Sciatic nerve (tissue), 2 donors: Measurements from ENCODE around the gene FBXO9. TPM values are rescaled to one million over a fixed set of nuclear protein-coding genes. Genes with fewer than 3 reads are reported as not detected.
A peak's percentile ranks its signal among the peaks of the same experiment; 100 is the strongest.
"Not testable (repeated sequence)": the region's sequence is repeated elsewhere in the genome, so short reads cannot be mapped to it uniquely, and the experiment has no call there.

Experiments
- ATAC-seq: fragments of 200-7000 bp; cut with Tn5 transposase; one replicate; pipeline ENCODE4 v1.9.1; 2020; ENCODE audit warnings: mild to moderate bottlenecking, moderate library complexity
- DNase-seq: peaks from one replicate; pipeline ENCODE4 v3.0.0-alpha.2; 2020; ENCODE audit warnings: low spot score
- intact Hi-C: fragments of 100-400 bp; cut with DNase I; formaldehyde crosslinking; loops from one replicate; pipeline ENCODE4 v1.14.2; 2022
- total RNA-seq: library from RNA; stranded (reverse); fragmentation: NEBNext Ultra II Directional; extraction: Animal tissue kit (Norgen Biotek cat#: 25700); gene quantifications from one replicate; pipeline ENCODE4 v1.2.1, GENCODE V29; 2021
- donor health status: DM: no; HTN: no; CAD: no.
- donor health status: DM: no; HTN: no; CAD: no.

The FBXO9 gene
- total RNA-seq, 1 donor from 2014 or later: 80.0 TPM

GRCh38 chr6:53044071-53044470 lies 21.1 kb upstream of the FBXO9 start:
- peak; percentile 54 for ATAC-seq
- no peak for DNase-seq
- intact Hi-C loops: no loop called here

GRCh38 chr6:53044572-53044971 lies 20.6 kb upstream of the FBXO9 start:
- ATAC-seq (no peak), DNase-seq (no peak)
- intact Hi-C loops: no loop called here

DNA sequence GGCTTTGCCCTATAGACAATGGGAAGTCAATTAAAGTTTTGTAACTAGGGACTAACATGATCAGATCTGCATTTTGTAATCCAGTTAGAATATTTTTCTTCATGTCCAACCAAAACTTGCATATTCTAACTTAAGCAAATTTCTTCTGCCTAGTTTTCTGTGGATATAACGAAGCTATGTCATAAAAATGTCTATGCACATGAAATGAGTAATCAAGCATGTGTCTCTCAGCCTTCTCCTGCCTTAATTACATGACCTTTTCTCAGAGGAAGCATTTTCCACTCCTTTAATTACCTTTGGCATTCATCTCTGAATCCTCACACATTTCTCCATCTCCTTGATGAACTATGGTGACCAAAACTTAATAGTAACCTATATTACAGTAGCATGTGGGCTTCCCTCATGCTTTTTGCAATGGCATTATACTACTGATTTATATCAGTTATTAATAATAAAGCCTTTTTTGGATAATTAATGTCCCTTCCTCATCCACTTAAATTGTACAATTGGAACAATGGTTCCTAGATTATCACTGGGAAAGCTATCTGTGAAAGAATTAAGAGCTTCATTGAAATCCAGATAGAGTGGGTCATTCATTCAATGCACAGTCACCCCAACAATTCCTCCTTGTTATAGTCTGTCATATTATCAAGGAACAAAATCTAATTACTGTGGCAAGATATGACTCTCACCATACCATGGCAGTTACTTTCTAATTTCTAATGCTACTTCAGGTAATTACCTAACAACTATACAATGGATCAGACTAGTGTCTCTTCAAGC lies 19.1 kb upstream of the FBXO9 start:
- DNase-seq: no peak
- intact Hi-C loops: no loop called here

DNA sequence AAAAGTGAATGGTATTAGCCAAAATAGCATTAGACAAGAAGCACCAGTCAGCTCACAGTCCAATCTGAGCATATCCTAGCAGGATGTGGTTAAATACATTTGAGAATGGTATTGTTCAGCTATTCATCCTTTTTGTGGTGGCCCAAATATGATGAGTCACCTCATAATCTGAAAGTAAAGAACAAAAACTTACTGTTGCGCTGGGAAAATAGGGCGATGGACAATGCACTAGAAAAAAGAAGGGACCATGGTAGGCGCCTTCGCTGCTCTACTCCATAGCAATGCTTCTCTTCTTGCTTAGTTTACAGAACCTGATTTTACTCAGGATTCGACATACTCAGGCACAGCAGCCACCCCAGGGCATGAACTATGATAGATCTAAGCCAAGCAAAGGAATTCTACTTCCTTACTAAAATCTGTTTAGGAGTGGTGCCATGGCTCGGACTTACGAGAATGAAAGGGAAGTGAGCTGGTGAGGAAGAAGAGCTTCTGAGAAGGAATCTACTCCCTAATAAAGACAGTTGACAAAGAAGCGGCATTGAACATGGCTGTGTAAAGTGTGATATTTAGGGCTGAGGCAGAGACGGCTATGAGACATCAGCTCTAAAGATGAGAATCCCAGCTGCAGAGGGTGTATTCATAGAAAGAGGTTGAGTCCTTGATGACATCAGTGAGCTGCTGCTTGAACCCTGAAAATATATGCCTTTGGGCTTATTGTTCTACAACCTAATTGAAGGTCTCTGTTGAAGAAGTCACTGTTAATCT lies 16.6 kb upstream of the FBXO9 start:
- DNase-seq (no peak), ATAC-seq (no peak)
- intact Hi-C loops: no loop called here

More for the DNA sequence above, 19.1 kb upstream of the FBXO9 start:
- no peak for ATAC-seq

GRCh38 chr6:53049415-53049814 lies 15.8 kb upstream of the FBXO9 start:
- intact Hi-C loops: no loop called here
- DNase-seq: no peak
- ATAC-seq: no peak

- intact Hi-C loops, ATAC-seq: not testable (repeated sequence)
Measured at GRCh38 chr6:53052152-53052551, 13.1 kb upstream of the FBXO9 start.

GRCh38 chr6:53054532-53054931 lies 10.7 kb upstream of the FBXO9 start:
- intact Hi-C loops: no loop called here
- ATAC-seq (no peak), DNase-seq (no peak)

More at GRCh38 chr6:53052152-53052551, 13.1 kb upstream of the FBXO9 start:
- DNase-seq: not testable (repeated sequence)

DNA sequence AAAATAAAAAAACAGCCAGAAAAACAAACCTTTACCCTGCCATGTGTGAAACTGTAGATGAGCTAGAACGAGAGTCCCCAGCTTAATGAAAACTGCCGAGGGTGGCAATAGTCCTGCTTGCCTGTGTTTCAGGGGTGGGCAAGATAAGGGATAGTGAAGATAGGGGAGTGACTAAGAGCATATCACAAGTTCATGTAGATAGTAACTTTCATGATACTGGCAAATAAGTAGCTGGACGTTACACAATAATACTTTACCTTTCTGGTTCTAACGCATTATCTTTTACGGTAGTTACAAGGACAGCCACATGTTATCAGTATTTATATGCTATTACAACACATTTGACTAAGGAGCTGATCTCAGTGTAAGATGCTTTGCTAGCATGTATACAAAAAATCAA lies 9.3 kb upstream of the FBXO9 start:
- intact Hi-C loops: no loop called here
- no peak for ATAC-seq
- no peak for DNase-seq

GRCh38 chr6:53056273-53056672 lies 8.9 kb upstream of the FBXO9 start:
- DNase-seq (no peak), ATAC-seq (no peak)
- intact Hi-C loops: no loop called here

GRCh38 chr6:53058388-53059195 lies 6.6 kb upstream of the FBXO9 start:
- no peak for DNase-seq
- intact Hi-C loops: no loop called here
- no peak for ATAC-seq

- intact Hi-C loops: no loop called here
- DNase-seq: no peak
- no peak for ATAC-seq
Measured at GRCh38 chr6:53059648-53060589, 5.3 kb upstream of the FBXO9 start.

- DNase-seq (no peak), ATAC-seq (no peak)
- intact Hi-C loops: no loop called here
Measured at GRCh38 chr6:53062169-53062539, 3.0 kb upstream of the FBXO9 start.

DNA sequence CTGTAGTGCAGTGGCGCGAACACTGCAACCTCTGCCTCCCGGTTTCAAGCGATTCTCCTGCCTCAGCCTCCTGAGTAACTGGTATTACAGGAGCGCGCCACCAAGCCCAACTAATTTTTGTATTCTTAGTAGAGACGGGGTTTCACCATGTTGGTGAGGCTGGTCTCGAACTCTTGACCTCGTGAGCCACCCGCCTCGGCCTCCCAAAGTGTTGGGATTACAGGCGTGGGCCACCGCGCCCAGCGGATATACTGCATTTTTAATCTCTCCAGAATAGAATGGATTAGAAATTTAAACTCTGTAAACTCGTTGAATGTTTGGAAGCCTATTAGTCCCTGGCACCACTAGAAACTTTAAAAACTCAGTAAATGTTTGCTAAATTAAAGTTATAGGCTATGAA lies 949 bp upstream of the FBXO9 start:
- intact Hi-C loops, ATAC-seq, DNase-seq: not testable (repeated sequence)

DNA sequence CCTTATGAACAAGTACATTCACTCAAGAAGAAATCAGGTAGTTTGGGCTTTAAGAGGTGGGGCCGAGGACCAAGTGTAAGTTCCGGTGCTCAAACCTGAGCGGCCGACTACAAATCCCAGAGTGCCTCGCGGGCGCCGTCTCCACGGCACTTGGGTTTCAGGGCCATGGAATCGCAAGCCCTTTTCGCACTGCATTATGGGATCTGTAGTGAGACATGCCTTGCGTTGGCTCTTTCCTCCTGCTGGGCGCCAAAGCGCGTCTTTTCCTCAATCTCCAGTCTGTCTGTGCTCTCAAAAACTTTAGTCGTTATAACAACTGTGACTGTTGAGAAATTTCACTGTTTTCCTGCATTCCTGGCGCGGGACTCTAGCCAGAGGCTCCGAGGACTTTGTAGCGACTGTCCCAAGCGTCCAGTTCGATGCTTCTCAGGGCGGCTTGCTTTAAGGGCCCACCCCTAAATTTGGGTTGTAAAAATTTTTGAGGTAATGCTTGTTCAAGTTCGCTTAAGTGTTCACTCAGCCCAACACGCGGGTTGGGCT lies 408 bp upstream of the FBXO9 start:
- intact Hi-C loops: no loop called here
- peak; percentile 95 for ATAC-seq
- peak; percentile 97 for DNase-seq

DNA sequence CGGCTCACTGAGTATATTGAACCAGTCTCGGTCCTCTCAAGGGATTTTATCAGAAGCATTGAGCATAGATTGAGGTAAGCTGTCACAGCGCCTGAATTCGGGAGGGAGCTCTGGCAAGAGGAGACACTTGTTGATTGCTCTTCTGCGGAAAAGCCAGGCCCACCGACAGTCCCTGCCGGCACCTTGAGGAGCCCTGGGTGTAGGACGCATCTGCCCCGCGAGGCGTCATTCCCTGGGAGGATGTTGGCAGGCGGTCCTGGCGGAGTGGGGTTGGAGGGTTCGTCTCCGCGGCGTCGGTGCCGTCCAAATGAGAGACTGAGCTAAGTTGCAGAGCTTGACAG lies 843 bp downstream of the FBXO9 start:
- peak; percentile 68 for DNase-seq
- no peak for ATAC-seq
- intact Hi-C loops: no loop called here

DNA sequence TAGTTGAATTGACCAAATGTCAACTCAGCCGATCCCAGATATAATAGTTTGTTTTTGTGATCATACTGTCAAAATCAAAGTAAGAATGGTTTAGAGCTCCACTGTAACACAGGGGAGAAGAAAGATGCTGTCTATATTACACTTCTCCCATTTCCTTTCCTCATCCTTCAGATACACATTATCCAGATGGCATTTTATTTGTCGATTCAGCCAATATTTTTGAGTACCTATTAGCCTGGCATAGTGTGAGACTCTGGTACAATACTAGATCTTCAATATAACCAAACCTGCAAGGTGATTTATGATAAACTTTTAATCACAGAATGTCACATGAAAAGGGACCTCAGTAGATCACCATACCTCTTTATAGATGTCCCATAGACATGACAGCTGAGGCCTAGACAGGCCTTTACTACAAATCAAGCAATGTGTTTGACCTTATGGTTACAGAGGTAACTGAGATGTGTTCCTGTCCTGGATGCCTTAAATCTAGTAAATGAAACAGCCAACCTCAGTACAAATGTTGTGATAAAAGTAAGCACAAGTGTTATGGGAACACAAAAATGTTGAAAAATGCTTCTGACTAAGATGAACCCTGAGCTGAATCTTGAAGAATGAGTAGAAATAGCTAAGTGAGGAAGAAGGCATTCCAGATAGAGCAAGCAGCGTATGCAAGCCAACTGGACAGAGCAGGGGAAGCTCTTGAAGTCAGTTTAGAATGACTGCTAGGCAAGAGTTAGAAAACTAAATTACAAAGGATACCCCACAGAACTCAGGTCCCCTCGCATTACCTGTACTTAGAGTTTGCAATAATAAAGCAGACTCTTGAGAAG lies 1.9 kb downstream of the FBXO9 start:
- ATAC-seq (no peak), DNase-seq (no peak)
- intact Hi-C loops: no loop called here

DNA sequence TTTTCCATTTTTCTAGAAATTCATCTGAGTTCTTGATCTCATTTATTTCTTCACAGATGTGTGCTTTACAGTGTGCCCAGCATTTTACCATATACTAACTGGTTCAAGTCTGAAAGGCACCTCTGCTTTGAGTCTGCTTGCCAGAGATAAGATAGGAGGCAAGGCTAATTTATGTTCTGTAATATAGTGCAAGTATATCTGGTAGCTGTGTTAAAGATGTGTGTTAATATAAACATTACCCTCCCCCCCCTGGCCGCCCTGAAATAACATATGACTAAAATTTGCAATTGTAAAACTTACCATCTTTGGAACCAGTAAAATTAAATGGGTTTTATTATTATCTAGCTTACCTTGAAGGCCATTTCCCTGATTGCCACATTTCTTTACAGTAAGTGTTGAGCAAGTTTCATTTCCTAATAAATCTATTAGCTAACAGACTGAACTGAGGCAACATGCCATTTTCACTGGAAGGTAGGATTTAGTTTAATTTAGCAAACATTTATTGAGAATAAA lies 2.7 kb downstream of the FBXO9 start:
- intact Hi-C loops: no loop called here
- DNase-seq (no peak), ATAC-seq (no peak)
